ENCODE data around the gene PNMA8C. TPM values are rescaled to one million over a fixed set of nuclear protein-coding genes. Genes with fewer than 3 reads are reported as not detected.
A peak's percentile ranks its signal among the peaks of the same experiment; 100 is the strongest.
"Not testable (repeated sequence)": the region's sequence is repeated elsewhere in the genome, so short reads cannot be mapped to it uniquely, and the experiment has no call there.

The PNMA8C gene
- total RNA-seq, 4 donors from 2014 or later: 0.12 to 0.39 (median 0.27) TPM; not detected in 1

DNA sequence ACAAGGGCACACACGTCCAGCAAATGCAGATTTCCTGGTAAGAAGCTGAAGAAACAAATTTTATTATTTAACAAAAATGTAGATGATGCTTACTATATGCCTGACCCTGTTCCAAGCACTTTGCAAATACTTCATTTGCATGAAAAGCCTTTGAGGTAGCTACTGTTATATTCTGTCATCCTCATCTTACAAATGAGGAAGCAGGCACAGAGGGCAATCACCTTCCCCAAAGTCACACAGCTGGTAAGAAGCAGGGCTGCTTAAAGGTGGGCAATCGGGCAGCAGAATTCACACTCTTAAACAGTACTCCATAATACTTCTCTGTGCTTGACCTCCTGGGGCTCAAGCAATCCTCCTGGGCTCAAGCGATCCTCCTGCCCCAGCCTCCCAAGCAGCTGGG is 18.3 kb upstream of the PNMA8C start:
- H3K4me1 ChIP-seq: peaks cover 0 to 14% (median 4%) of the 10 kb centered on the region in 3 donors
- no peak overlapping the region for H3K4me3 ChIP-seq
- 40 to 71% methylated on average over 1 to 3 of the region's 3 CpGs for WGBS, 2 donors (ENCODE audit: low coverage in 1 of 2)
- TF ChIP-seq POLR2A (IDR thresholded peaks at IDR 0.05) (no peak), EP300 (IDR thresholded peaks at IDR 0.05) (no peak), POLR2AphosphoS5 (IDR thresholded peaks at IDR 0.05) (no peak)
- TF ChIP-seq, protein P1, sequence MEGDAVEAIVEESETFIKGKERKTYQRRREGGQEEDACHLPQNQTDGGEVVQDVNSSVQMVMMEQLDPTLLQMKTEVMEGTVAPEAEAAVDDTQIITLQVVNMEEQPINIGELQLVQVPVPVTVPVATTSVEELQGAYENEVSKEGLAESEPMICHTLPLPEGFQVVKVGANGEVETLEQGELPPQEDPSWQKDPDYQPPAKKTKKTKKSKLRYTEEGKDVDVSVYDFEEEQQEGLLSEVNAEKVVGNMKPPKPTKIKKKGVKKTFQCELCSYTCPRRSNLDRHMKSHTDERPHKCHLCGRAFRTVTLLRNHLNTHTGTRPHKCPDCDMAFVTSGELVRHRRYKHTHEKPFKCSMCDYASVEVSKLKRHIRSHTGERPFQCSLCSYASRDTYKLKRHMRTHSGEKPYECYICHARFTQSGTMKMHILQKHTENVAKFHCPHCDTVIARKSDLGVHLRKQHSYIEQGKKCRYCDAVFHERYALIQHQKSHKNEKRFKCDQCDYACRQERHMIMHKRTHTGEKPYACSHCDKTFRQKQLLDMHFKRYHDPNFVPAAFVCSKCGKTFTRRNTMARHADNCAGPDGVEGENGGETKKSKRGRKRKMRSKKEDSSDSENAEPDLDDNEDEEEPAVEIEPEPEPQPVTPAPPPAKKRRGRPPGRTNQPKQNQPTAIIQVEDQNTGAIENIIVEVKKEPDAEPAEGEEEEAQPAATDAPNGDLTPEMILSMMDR (IDR thresholded peaks at IDR 0.05): no peak
- H3K9me3 ChIP-seq: no peaks in the 10 kb centered on the region
- no peak overlapping the region for H3K27ac ChIP-seq
- no peaks in the 10 kb centered on the region for H3K36me3 ChIP-seq
- H3K27me3 ChIP-seq: no peaks in the 10 kb centered on the region
- no peak for ATAC-seq

DNA sequence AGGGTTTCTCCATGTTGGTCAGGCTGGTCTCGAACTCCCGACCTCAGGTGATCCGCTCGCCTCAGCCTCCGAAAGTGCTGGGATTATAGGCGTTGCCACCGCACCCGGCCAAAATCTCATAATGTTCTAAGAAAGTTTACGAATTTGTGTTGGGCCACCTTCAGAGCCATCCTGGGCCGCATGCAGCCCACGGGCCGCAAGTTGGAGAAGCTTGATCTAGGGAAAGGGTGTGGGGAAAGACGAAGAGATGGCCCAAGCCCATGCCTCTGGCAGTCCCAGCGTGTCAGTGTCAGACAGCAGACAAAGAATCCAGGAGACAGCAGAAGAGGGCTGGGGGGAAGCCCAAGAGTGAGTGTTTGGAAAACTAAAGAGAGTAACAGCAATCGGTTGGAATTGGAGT is 17.3 kb upstream of the PNMA8C start:
- Histone ChIP-seq H3K9me3 (no peaks in the 10 kb centered on the region), H3K4me1 (peaks cover 0 to 18% (median 4%) of the 10 kb centered on the region in 3 donors), H3K27me3 (no peaks in the 10 kb centered on the region), H3K4me3 (no peak overlapping the region), H3K36me3 (no peaks in the 10 kb centered on the region), H3K27ac (no peak overlapping the region)
- WGBS, 2 donors (ENCODE audit: low coverage in 1 of 2): 17 to 88% methylated on average over 1 to 4 of the region's 15 CpGs
- ATAC-seq: no peak
- no peak for TF ChIP-seq EP300 (IDR thresholded peaks at IDR 0.05)
- no peak for TF ChIP-seq POLR2A (IDR thresholded peaks at IDR 0.05)
- no peak for TF ChIP-seq POLR2AphosphoS5 (IDR thresholded peaks at IDR 0.05)

DNA sequence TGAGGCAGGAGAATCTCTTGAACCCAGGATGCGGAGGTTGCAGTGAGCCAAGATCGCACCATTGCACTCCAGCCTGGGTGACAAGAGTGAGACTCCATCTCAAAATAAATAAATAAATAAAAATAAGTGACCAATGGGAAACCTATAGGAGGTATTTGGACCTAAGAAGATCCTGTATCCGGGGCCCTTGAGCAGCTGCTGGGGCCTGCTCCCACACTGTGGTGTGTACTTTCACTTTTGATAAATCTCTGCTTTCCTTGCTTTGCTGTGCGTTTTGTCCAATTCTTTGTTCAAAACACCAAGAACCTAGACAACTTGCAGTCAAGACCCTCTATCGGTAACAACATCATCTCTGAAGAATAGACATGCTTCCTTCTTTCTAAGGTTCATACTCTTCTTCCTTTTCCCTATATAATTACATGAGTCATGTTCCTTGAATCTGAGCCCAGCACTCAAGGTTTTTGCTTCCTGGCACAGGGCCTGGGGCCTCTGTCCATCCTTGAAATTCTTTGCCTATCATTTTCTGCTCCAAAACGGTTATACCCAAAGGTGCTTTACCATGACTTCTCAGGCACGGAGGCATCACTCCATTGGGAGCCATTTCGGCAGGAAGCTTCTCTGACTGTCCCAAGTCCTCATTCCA is 14.2 kb upstream of the PNMA8C start:
- WGBS, 2 donors (ENCODE audit: low coverage in 1 of 2): 33 to 41% methylated on average over 6 to 8 of the region's 8 CpGs
- Histone ChIP-seq H3K9me3 (no peaks in the 10 kb centered on the region), H3K4me1 (peaks cover 0 to 18% (median 4%) of the 10 kb centered on the region in 3 donors), H3K27ac (peak overlapping the region in 1 of 4 donors; percentile 4), H3K36me3 (no peaks in the 10 kb centered on the region), H3K27me3 (no peaks in the 10 kb centered on the region), H3K4me3 (no peak overlapping the region)
- ATAC-seq: no peak
- TF ChIP-seq, protein P1 (IDR thresholded peaks at IDR 0.05): no peak
- TF ChIP-seq POLR2A (IDR thresholded peaks at IDR 0.05): no peak
- no peak for TF ChIP-seq POLR2AphosphoS5 (IDR thresholded peaks at IDR 0.05)
- no peak for TF ChIP-seq EP300 (IDR thresholded peaks at IDR 0.05)

DNA sequence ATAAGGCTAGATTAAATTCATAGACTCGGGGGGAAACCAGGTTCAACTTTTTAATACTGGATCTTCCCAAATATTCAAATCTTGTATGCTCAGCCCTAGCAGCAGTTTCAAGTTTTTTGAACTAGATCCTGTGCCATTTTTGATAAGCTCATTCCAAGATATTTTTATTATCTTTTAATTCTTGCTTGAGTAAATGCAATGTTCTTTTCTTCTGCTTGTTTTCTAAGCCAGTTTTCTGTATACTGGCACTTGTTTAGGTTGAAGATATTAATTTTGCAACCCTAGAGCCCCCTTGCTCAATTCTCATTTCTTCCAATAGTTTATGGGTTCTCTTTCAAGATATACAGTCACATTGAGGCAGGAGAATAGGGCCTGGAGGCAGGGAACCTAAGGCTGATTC is 13.1 kb upstream of the PNMA8C start:
- no peaks in the 10 kb centered on the region for H3K36me3 ChIP-seq

DNA sequence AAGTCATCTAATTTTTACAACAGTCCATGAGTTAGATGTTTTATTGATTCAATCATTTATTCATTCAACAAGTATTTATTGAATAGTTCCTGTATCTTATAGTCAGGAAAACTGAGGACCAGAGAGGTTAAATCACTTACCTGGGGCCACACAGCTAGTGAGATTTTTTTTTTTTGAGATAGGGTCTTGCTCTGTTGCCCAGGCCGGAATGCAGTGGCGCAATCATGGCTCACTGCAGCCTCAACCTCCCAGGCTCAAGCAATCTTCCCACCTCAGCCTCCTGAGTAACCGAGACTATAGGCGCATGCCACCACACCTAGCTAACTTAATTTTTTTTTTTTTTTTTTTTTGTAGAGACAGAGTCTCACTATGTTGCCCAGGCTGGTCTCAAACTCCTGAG is 7.0 kb upstream of the PNMA8C start:
- not testable (repeated sequence) for H3K27ac ChIP-seq, H3K36me3 ChIP-seq, H3K4me3 ChIP-seq, H3K4me1 ChIP-seq, ATAC-seq, H3K9me3 ChIP-seq
- peaks cover 32% of the 10 kb centered on the region for H3K27me3 ChIP-seq
- WGBS, 2 donors (ENCODE audit: low coverage in 1 of 2): 90 to 95% methylated on average over 4 of the region's 4 CpGs

More for the DNA sequence above, 13.1 kb upstream of the PNMA8C start:
- no peak overlapping the region for H3K27ac ChIP-seq
- H3K27me3 ChIP-seq: no peaks in the 10 kb centered on the region
- ATAC-seq: no peak
- H3K4me3 ChIP-seq: no peak overlapping the region
- H3K4me1 ChIP-seq: peaks cover 0 to 18% (median 4%) of the 10 kb centered on the region in 3 donors
- no peaks in the 10 kb centered on the region for H3K9me3 ChIP-seq
- WGBS, 2 donors (ENCODE audit: low coverage in 1 of 2): 22 to 83% methylated on average over 1 of the region's 1 CpG
- TF ChIP-seq POLR2AphosphoS5 (IDR thresholded peaks at IDR 0.05) (no peak), EP300 (IDR thresholded peaks at IDR 0.05) (no peak)
- TF ChIP-seq, protein P1 (IDR thresholded peaks at IDR 0.05): no peak

DNA sequence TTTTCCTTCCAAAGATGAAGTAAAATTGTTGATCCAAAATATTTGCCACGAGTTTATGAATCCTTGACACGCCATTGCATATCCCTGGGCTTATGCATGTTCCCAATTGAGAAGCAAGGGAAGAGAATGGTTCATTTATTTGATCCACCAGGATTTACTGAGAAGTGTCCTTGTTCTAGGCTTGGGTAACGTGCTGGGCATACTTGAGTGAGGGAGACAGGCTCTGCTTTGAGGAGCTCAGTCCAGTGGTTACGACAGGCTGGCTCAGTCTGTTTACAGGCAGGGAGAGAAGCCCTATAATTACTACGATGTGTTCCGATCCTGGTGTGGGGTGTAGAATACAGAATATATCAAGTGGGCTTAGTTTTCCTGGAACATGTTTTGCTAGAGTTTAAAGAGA is 6.3 kb upstream of the PNMA8C start:
- Histone ChIP-seq H3K9me3 (no peaks in the 10 kb centered on the region), H3K36me3 (no peaks in the 10 kb centered on the region), H3K27me3 (peaks cover 32% of the 10 kb centered on the region), H3K4me1 (no peaks in the 10 kb centered on the region), H3K27ac (no peak overlapping the region), H3K4me3 (no peak overlapping the region)
- TF ChIP-seq, protein P1 (IDR thresholded peaks at IDR 0.05): no peak
- TF ChIP-seq EP300 (IDR thresholded peaks at IDR 0.05) (no peak), POLR2AphosphoS5 (IDR thresholded peaks at IDR 0.05) (no peak), POLR2A (IDR thresholded peaks at IDR 0.05) (no peak)
- 40 to 49% methylated on average over 5 to 6 of the region's 6 CpGs for WGBS, 2 donors (ENCODE audit: low coverage in 1 of 2)
- ATAC-seq: no peak

DNA sequence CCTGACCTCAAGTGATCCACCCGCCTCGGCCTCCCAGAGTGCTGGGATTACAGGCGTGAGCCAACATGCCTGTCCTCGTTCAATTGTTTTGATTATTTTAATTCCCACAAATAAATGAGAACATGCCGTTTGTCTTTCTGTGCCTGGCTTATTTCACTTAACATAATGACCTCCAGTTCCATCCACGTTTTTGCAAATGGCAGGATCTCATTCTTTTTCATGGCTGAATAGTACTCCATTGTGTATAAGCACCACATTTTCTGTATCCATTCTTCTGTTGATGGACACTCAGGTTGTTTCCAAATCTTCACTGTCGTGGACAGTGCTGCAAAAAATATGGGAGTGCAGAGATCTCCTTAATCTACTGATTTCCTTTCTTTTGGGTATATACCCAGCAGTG is 4.7 kb upstream of the PNMA8C start:
- peaks cover 39% of the 10 kb centered on the region for H3K27me3 ChIP-seq
- 44 to 45% methylated on average over 5 to 6 of the region's 7 CpGs for WGBS, 2 donors (ENCODE audit: low coverage in 1 of 2)
- not testable (repeated sequence) for ATAC-seq, H3K9me3 ChIP-seq, H3K4me1 ChIP-seq, H3K36me3 ChIP-seq, H3K4me3 ChIP-seq, H3K27ac ChIP-seq

All from gastroesophageal sphincter (tissue), 4 donors.